ENCODE results near the gene POLG.
"Not testable (repeated sequence)": the region's sequence is repeated elsewhere in the genome, so short reads cannot be mapped to it uniquely, and the experiment has no call there.

POLG gene

DNA sequence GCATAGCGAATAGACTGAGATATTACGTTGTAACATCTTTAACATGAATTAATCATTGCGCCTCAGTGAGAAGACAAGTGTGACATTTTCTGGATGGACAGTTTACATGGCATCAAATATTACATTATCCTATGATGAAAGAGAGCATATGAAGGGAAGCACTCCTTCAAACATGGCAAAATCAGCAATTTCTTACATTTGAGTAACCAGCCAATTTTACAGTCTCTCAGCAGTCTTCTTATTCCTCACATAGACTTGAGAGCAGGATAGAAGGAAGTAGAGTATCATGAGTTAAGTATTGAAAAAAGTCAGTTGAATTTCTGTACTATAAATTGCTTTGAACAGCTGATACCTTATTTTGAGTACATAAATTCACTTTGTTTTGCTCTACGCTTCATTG is 52.0 kb downstream of the POLG start:
- DNase-seq (ENCODE audit: low read depth in 2 of 2): no peak

DNA sequence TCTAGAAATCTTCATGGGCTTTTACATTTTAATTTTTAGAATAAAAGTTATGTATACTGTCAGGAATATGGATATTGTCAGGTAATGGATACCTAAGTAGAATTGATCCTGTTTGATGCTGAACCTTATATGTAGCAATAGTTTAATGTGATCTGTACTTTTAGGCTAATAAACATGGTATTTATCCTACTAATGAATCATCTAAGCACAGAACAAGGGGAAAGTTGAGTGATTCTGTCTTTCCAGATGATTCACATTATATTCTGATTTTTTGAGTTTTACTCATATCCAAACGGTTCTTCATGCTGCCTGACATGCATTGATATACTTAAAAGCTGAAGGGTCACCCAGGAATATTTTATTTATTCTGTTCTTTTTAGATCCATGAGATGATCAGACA is 56.3 kb downstream of the POLG start:
- no peak for DNase-seq (ENCODE audit: low read depth in 2 of 2)

- not testable (repeated sequence) for DNase-seq (ENCODE audit: low read depth in 2 of 2)
Observed at GRCh38 chr15:89277281-89277680, 57.3 kb downstream of the POLG start.

Data from stimulated activated CD8-positive, alpha-beta memory T cell treated with anti-CD3 and anti-CD28 coated beads, Interleukin-2, amount 100 ng/mL, for 1 hour (primary cell).